ENCODE data around the gene NID1.

DNA sequence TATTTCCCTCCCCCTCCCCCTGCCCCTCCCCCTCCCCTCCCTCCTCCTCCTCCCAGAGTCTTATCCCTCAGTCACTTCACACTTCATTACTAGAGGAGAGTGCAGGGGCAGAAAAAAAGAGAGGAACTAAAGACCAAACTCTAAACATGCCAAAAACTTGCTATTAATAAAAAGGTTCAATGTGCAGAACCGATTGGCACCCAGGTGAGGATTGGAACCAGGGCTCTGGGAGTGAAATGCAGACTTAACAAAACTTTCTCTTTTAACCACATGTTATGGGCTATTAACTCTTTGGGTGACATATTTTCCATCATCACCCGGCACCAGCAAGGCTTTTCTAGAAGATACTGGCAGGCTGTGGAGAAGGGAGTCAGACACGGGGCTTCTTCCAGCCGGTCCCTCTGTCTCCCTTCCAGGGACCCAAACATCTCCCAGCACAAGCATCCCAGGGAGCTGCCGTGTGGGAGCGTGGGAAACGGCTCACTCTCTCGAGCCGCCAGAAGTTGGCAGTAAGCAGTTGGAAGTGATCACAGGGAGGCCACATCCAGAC is 13.6 kb downstream of the NID1 start:
- TF ChIP-seq, protein P1, sequence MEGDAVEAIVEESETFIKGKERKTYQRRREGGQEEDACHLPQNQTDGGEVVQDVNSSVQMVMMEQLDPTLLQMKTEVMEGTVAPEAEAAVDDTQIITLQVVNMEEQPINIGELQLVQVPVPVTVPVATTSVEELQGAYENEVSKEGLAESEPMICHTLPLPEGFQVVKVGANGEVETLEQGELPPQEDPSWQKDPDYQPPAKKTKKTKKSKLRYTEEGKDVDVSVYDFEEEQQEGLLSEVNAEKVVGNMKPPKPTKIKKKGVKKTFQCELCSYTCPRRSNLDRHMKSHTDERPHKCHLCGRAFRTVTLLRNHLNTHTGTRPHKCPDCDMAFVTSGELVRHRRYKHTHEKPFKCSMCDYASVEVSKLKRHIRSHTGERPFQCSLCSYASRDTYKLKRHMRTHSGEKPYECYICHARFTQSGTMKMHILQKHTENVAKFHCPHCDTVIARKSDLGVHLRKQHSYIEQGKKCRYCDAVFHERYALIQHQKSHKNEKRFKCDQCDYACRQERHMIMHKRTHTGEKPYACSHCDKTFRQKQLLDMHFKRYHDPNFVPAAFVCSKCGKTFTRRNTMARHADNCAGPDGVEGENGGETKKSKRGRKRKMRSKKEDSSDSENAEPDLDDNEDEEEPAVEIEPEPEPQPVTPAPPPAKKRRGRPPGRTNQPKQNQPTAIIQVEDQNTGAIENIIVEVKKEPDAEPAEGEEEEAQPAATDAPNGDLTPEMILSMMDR (IDR thresholded peaks at IDR 0.05): no peak
- TF ChIP-seq EP300 (IDR thresholded peaks at IDR 0.05) (no peak), POLR2A (IDR thresholded peaks at IDR 0.05) (no peak)

Data from upper lobe of left lung (tissue), 4 donors.